HepG2 (cell line): ENCODE results near the gene IL1RAPL2. TPM values are rescaled to one million over a fixed set of nuclear protein-coding genes. Genes with fewer than 3 reads are reported as not detected.

Experiments
- ATAC-seq: fragments of 200-7000 bp; cut with Tn5 transposase; 3 replicates; pipeline ENCODE4 v1.9.1; 2020; ENCODE audit warnings: mild to moderate bottlenecking, moderate library complexity
- BruUV-seq: library from RNA; stranded (reverse); fragments of 400-500 nt; replicated peaks from 2 replicates; lab custom pipeline; 2021; lab: Mats Ljungman, UMichigan
- CTCF ChIA-PET: fragments of 300-600 bp; formaldehyde crosslinking; extraction: SDS; loops from one replicate; lab custom pipeline; 2021; ENCODE audit warnings: low total read pairs, inconsistent platforms, low intra/inter-chr PET ratio; lab: Yijun Ruan, JAX
- POLR2A ChIA-PET: fragments of 350-600 bp; sonication (Branson Sonifier 250); formaldehyde crosslinking; loops from one replicate; lab custom pipeline; 2020; ENCODE audit warnings: antibody characterized with exemption, inconsistent platforms; lab: Yijun Ruan, JAX
- DNase-seq: peaks from one replicate; pipeline ENCODE4 v3.0.0-alpha.2; 2015; ENCODE audit warnings: low spot score
- FAIRE-seq: peaks from 3 replicates; lab custom pipeline; 2011; peaks lifted over from hg19 to GRCh38; lab: Jason Lieb, UNC
- H2AFZ ChIP-seq: one replicate; pipeline ENCODE4 v1.6.1; 2011; ENCODE audit warnings: low read length, inconsistent platforms
- H3K27ac ChIP-seq: fragments of 300-600 bp; 3 replicates; pipeline ENCODE4 v1.8.0; 2011; ENCODE audit warnings: mixed run types, mild to moderate bottlenecking, mixed read lengths, low read length, inconsistent platforms; ENCODE audit not compliant: insufficient read depth; ENCODE audit errors: extremely low read length
- H3K27me3 ChIP-seq, 2 experiments: fragments of 200-600 bp in 1 of 2; 2 replicates in 1 of 2; 3 replicates in 1 of 2; pipeline versions ENCODE4 v1.6.0 to v1.8.0; 2011; ENCODE audit warnings: low read length in 2 of 2, mild to moderate bottlenecking in 2 of 2, moderate library complexity in 2 of 2, inconsistent platforms in 1 of 2; ENCODE audit not compliant: insufficient read depth in 2 of 2, control insufficient read depth in 1 of 2
- H3K36me3 ChIP-seq, 2 experiments: fragments of 200-600 bp in 1 of 2; replicated peaks in 1 of 2; 2 replicates in 1 of 2; 3 replicates in 1 of 2; pipeline versions ENCODE4 v1.5.1 to v1.8.0; 2011; ENCODE audit warnings: low read length in 2 of 2, inconsistent platforms in 1 of 2; ENCODE audit not compliant: insufficient read depth in 2 of 2, control insufficient read depth in 1 of 2
- H3K4me1 ChIP-seq: 2 replicates; pipeline ENCODE4 v1.5.1; 2012; ENCODE audit warnings: low read length, inconsistent platforms; ENCODE audit not compliant: insufficient read depth
- H3K4me2 ChIP-seq: 2 replicates; pipeline ENCODE4 v1.6.0; 2011; ENCODE audit warnings: low read depth, low read length, inconsistent platforms
- H3K4me3 ChIP-seq, 3 experiments: fragments of 200-600 bp in 1 of 3; sonication (generic), shearing (Covaris generic) in 1 of 3; replicated peaks in 1 of 3; 2 replicates each; pipeline ENCODE4 v1.5.1; 2011 to 2016; ENCODE audit warnings: low read length in 3 of 3, inconsistent platforms in 2 of 3, low read depth in 2 of 3, mild to moderate bottlenecking in 2 of 3, control low read depth in 1 of 3, mixed read lengths in 1 of 3; ENCODE audit not compliant: insufficient read depth in 1 of 3
- H3K79me2 ChIP-seq: one replicate; pipeline ENCODE4 v1.6.1; 2011; ENCODE audit warnings: low read length, inconsistent platforms; ENCODE audit not compliant: insufficient read depth
- H3K9ac ChIP-seq: 2 replicates; pipeline ENCODE4 v1.6.0; 2011; ENCODE audit warnings: mild to moderate bottlenecking, low read depth, low read length, inconsistent platforms; ENCODE audit not compliant: insufficient read depth
- H3K9me3 ChIP-seq: 2 replicates; pipeline ENCODE4 v1.5.1; 2012; ENCODE audit warnings: mild to moderate bottlenecking, low read length
- H4K20me1 ChIP-seq: 2 replicates; pipeline ENCODE4 v1.6.0; 2011; ENCODE audit warnings: inconsistent platforms, mild to moderate bottlenecking, low read length, moderate library complexity; ENCODE audit not compliant: insufficient read depth
- CBFB ChIP-seq: sonication (generic); formaldehyde crosslinking; IDR thresholded peaks from 2 replicates; pipeline ENCODE4 v1.4.0; 2020; ENCODE audit warnings: missing genetic modification reagents
- HIVEP1 ChIP-seq: sonication (generic); formaldehyde crosslinking; IDR thresholded peaks from 2 replicates; pipeline ENCODE4 v1.4.0; 2020; ENCODE audit warnings: mild to moderate bottlenecking, missing genetic modification reagents
- HOXA5 ChIP-seq: sonication (generic); formaldehyde crosslinking; IDR thresholded peaks from 2 replicates; pipeline ENCODE4 v1.4.0; 2020; ENCODE audit warnings: missing genetic modification reagents
- KLF12 ChIP-seq: sonication (generic); formaldehyde crosslinking; IDR thresholded peaks from 2 replicates; pipeline ENCODE4 v1.4.0; 2020; ENCODE audit warnings: missing genetic modification reagents, borderline replicate concordance
- NCOA2 ChIP-seq: sonication (generic); formaldehyde crosslinking; IDR thresholded peaks from 2 replicates; pipeline ENCODE4 v1.8.0; 2022; ENCODE audit warnings: inconsistent platforms
- SAP130 ChIP-seq: IDR thresholded peaks from 2 replicates; pipeline ENCODE4 v1.6.1; 2016; ENCODE audit warnings: low read depth
- U2AF1 ChIP-seq: fragments of 200-400 bp; formaldehyde crosslinking; optimal IDR thresholded peaks from 2 replicates; pipeline ENCODE3; 2017; ENCODE audit warnings: mild to moderate bottlenecking, low read depth, low read length
- ZBTB37 ChIP-seq: sonication (generic); formaldehyde crosslinking; IDR thresholded peaks from 2 replicates; pipeline ENCODE4 v1.4.0; 2020; ENCODE audit warnings: mild to moderate bottlenecking, missing genetic modification reagents
- ZFP90 ChIP-seq: sonication (generic); formaldehyde crosslinking; IDR thresholded peaks from 2 replicates; pipeline ENCODE4 v1.8.0; 2022; ENCODE audit warnings: missing genetic modification reagents, mild to moderate bottlenecking, inconsistent platforms, borderline replicate concordance
- ZNF33A ChIP-seq: sonication (generic); formaldehyde crosslinking; IDR thresholded peaks from 2 replicates; pipeline ENCODE4 v1.5.1; 2020; ENCODE audit warnings: missing genetic modification reagents, mild to moderate bottlenecking, moderate library complexity, borderline replicate concordance
- ZNF343 ChIP-seq: sonication (generic); formaldehyde crosslinking; IDR thresholded peaks from 2 replicates; pipeline ENCODE4 v1.4.0; 2020; ENCODE audit warnings: mild to moderate bottlenecking, missing genetic modification reagents
- ZNF563 ChIP-seq: sonication (generic); formaldehyde crosslinking; IDR thresholded peaks from 2 replicates; pipeline ENCODE4 v1.8.0; 2022; ENCODE audit warnings: mild to moderate bottlenecking, moderate library complexity, missing genetic modification reagents
- WGBS: methylation state at CpG from one replicate; pipeline ENCODE4 v1.1.6; 2017; ENCODE audit warnings: low lambda C conversion rate; 5-methylcytosine and 5-hydroxymethylcytosine counted together
- in situ Hi-C: cut with HindIII; loops from 2 replicates; pipeline ENCODE4 v1.10.0; 2017; ENCODE audit warnings: low pct_unique_long_range_greater_than_20kb; ENCODE audit not compliant: extremely low pct_ligation_motif_present
- intact Hi-C: fragments of 100-400 bp; cut with micrococcal nuclease; formaldehyde crosslinking; loops from one replicate; pipeline ENCODE4 v1.10.0; 2022; ENCODE audit not compliant: unreplicated experiment
- polyA plus RNA-seq, 8 experiments: library from polyadenylated mRNA; depleted of rRNA in 3 of 8; stranded (reverse) in 7 of 8; unstranded in 1 of 8; fragments of >200 nt; fragmentation: Illumina TruSeq in 4 of 8; extraction: Trizol in 4 of 8; gene quantifications; 2 replicates each; pipeline versions ENCODE4 v1.2.1 to v1.2.3, GENCODE V29; 2011 to 2016; ENCODE audit warnings: low read depth in 4 of 8, missing spikeins in 1 of 8, mixed read lengths in 1 of 8; ENCODE audit not compliant: insufficient read depth in 1 of 8
- total RNA-seq, 5 experiments: library from RNA; depleted of rRNA; stranded (reverse); fragments of >200 nt; fragmentation: Illumina TruSeq; extraction: Trizol; gene quantifications; 2 replicates each; pipeline ENCODE4 v1.2.3, GENCODE V29; 2016; ENCODE audit warnings: low read depth in 1 of 5
- TF ChIP-seq, protein P1 (sequence below): sonication (generic); formaldehyde crosslinking; IDR thresholded peaks from 2 replicates; pipeline ENCODE4 v1.4.0; 2020; ENCODE audit warnings: mild to moderate bottlenecking, missing genetic modification reagents
- TF ChIP-seq, protein P2 (sequence below): sonication (generic); formaldehyde crosslinking; IDR thresholded peaks from 2 replicates; pipeline ENCODE4 v1.8.0; 2022; ENCODE audit warnings: mild to moderate bottlenecking, missing genetic modification reagents, moderate library complexity

The IL1RAPL2 gene
- total and polyA plus RNA-seq, 2 of the 13 experiments (the other 11 are each of a cell fraction or from before 2014, with no cell fraction given), result not detected

DNA sequence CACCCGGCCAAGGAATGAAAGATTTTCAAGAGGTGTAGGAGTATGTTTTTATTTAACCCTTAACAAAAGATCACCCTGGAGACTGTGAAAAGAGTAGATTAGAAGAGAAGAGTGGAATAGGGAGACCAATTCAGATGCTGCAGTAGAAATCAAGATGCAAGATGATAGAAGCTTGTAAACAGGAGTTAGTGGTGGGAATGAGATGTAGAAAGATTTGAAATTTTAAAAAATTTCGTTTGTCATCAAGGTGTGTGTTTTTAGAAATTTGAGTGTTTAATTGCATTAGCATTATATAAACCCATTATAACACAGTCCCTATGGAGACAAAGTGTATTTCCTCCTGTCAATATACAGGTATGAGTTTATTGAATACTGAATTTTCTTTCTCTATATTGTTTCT lies 42.1 kb upstream of the IL1RAPL2 start:
- Histone ChIP-seq H2AFZ (no peak overlapping the region), H3K27ac (no peak overlapping the region), H3K9me3 (no peaks in the 10 kb centered on the region), H3K27me3 (no peaks in the 10 kb centered on the region), H3K79me2 (no peaks in the 10 kb centered on the region), H3K4me1 (no peaks in the 10 kb centered on the region), H3K4me2 (no peak overlapping the region), H3K4me3 (no peak overlapping the region), H4K20me1 (no peaks in the 10 kb centered on the region), H3K9ac (no peak overlapping the region), H3K36me3 (no peaks in the 10 kb centered on the region)
- DNase-seq (no peak), FAIRE-seq (no peak), ATAC-seq (no peak)
- ChIA-PET CTCF (no interaction called here), POLR2A (no interaction called here)
- no TSS peak for BruUV-seq
- WGBS, result 0% methylated on average over 2 of the region's 2 CpGs
- in situ Hi-C loops, result no loop called here
- TF ChIP-seq KLF12 (CRISPR knock-in tag) (no peak), NCOA2 (CRISPR knock-in tag) (no peak), HOXA5 (CRISPR knock-in tag) (no peak), ZNF33A (no peak), ZNF343 (no peak), SAP130 (CRISPR knock-in tag) (no peak), ZFP90 (CRISPR knock-in tag) (no peak), ZNF563 (CRISPR knock-in tag) (no peak), ZBTB37 (CRISPR knock-in tag) (no peak), HIVEP1 (no peak), U2AF1 (no peak), CBFB (CRISPR knock-in tag) (no peak)
- TF ChIP-seq, protein P1, sequence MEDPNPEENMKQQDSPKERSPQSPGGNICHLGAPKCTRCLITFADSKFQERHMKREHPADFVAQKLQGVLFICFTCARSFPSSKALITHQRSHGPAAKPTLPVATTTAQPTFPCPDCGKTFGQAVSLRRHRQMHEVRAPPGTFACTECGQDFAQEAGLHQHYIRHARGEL, result no peak
- TF ChIP-seq, protein P2, sequence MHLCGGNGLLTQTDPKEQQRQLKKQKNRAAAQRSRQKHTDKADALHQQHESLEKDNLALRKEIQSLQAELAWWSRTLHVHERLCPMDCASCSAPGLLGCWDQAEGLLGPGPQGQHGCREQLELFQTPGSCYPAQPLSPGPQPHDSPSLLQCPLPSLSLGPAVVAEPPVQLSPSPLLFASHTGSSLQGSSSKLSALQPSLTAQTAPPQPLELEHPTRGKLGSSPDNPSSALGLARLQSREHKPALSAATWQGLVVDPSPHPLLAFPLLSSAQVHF (CRISPR knock-in tag), result no peak
- intact Hi-C loops, result no loop called here
